ENCODE data around the gene GSAP.

The GSAP gene

DNA sequence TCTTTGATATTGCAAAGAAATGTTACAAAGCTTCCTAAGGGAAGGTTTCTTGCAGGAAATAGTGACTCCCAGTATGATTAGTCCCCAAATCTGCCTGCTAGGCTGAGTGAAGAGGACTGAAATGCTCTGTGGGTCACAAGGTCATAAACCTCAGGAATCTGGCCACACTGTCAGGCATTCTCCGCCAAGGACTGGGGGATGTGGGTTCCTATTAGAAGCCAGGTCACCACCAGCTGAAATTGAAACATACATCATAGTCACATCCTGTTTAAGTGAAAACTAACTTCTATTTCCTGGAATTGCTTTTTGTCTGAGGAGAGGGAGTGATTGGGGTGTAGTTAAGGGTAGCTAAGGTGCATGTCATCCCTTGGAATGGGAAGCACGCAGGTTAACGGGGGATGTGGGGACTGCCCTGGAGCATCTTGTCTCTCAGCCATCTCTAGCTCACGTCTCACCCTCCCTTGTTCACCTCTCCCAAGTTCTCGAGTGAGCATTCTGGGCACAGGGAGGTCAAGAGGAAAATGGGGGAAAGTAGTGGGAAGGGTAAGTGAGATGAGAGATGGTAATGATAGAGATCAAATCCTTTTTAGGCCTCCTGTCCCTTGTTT, 12.0 kb upstream of the GSAP start:
- no peak overlapping the region for H2AFZ ChIP-seq (ENCODE audit: low read depth, low read length, severe bottlenecking)
- no peaks in the 10 kb centered on the region for H3K36me3 ChIP-seq (ENCODE audit: low read length)
- no peaks in the 10 kb centered on the region for H3K27me3 ChIP-seq (ENCODE audit: low read length)
- H3K9ac ChIP-seq (ENCODE audit: low read length): no peak overlapping the region
- no peaks in the 10 kb centered on the region for H3K9me2 ChIP-seq (replicated peaks; ENCODE audit: insufficient read depth, low read length)
- no peaks in the 10 kb centered on the region for H3K9me3 ChIP-seq (ENCODE audit: insufficient read depth, low read length)
- H3K79me2 ChIP-seq (ENCODE audit: insufficient read depth, low read length): no peaks in the 10 kb centered on the region
- H4K20me1 ChIP-seq (ENCODE audit: low read depth, low read length): no peaks in the 10 kb centered on the region
- no peaks in the 10 kb centered on the region for H3F3A ChIP-seq (ENCODE audit: insufficient read depth)
- no peak overlapping the region for H3K27ac ChIP-seq (ENCODE audit: low read depth, low read length)
- TF ChIP-seq, protein P1, sequence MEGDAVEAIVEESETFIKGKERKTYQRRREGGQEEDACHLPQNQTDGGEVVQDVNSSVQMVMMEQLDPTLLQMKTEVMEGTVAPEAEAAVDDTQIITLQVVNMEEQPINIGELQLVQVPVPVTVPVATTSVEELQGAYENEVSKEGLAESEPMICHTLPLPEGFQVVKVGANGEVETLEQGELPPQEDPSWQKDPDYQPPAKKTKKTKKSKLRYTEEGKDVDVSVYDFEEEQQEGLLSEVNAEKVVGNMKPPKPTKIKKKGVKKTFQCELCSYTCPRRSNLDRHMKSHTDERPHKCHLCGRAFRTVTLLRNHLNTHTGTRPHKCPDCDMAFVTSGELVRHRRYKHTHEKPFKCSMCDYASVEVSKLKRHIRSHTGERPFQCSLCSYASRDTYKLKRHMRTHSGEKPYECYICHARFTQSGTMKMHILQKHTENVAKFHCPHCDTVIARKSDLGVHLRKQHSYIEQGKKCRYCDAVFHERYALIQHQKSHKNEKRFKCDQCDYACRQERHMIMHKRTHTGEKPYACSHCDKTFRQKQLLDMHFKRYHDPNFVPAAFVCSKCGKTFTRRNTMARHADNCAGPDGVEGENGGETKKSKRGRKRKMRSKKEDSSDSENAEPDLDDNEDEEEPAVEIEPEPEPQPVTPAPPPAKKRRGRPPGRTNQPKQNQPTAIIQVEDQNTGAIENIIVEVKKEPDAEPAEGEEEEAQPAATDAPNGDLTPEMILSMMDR (IDR thresholded peaks at IDR 0.05; ENCODE audit: insufficient read depth, low read length, poor library complexity, severe bottlenecking): no peak
- TF ChIP-seq EZH2phosphoT487 (conservative IDR thresholded peaks at IDR 0.05; ENCODE audit: low read length): no peak
- H3K4me3 ChIP-seq (ENCODE audit: insufficient read depth, low read length, poor library complexity, severe bottlenecking): no peak overlapping the region
- H3K4me2 ChIP-seq (ENCODE audit: low read depth, low read length, poor library complexity, severe bottlenecking): no peak overlapping the region

- H3F3A ChIP-seq (ENCODE audit: insufficient read depth): no peaks in the 10 kb centered on the region
- H3K9me2 ChIP-seq (replicated peaks; ENCODE audit: insufficient read depth, low read length): no peaks in the 10 kb centered on the region
- H3K9me3 ChIP-seq (ENCODE audit: insufficient read depth, low read length): no peaks in the 10 kb centered on the region
- no peak overlapping the region for H3K4me2 ChIP-seq (ENCODE audit: low read depth, low read length, poor library complexity, severe bottlenecking)
- H3K79me2 ChIP-seq (ENCODE audit: insufficient read depth, low read length): no peaks in the 10 kb centered on the region
- H2AFZ ChIP-seq (ENCODE audit: low read depth, low read length, severe bottlenecking): no peak overlapping the region
- no peaks in the 10 kb centered on the region for H3K27me3 ChIP-seq (ENCODE audit: low read length)
- no peaks in the 10 kb centered on the region for H3K36me3 ChIP-seq (ENCODE audit: low read length)
- no peak overlapping the region for H3K9ac ChIP-seq (ENCODE audit: low read length)
- H3K4me3 ChIP-seq (ENCODE audit: insufficient read depth, low read length, poor library complexity, severe bottlenecking): no peak overlapping the region
- no peak for TF ChIP-seq EZH2phosphoT487 (conservative IDR thresholded peaks at IDR 0.05; ENCODE audit: low read length)
- TF ChIP-seq, protein P1 (IDR thresholded peaks at IDR 0.05; ENCODE audit: insufficient read depth, low read length, poor library complexity, severe bottlenecking): no peak
- H3K27ac ChIP-seq (ENCODE audit: low read depth, low read length): no peak overlapping the region
- no peaks in the 10 kb centered on the region for H4K20me1 ChIP-seq (ENCODE audit: low read depth, low read length)
Measured at GRCh38 chr7:77426521-77427051, 10.4 kb upstream of the GSAP start.

DNA sequence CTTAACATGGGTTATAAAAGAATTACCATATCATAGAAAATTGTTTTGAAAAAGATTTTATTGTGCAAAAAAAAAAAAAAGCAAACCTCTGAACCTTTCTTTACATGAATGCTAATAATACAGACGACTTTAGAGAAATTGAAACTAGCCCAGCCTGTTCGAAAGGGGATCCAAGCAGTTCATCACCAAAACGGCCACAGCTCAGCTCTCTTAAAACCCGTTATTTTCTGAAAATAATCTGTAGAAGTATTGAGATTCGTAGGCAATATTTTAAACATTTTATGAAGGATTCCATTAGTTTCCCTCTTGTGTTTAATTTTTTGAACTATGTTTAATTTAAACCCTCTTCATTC, 9.9 kb upstream of the GSAP start:
- H3K27me3 ChIP-seq (ENCODE audit: low read length): no peaks in the 10 kb centered on the region
- no peaks in the 10 kb centered on the region for H3K9me2 ChIP-seq (replicated peaks; ENCODE audit: insufficient read depth, low read length)
- H3K36me3 ChIP-seq (ENCODE audit: low read length): no peaks in the 10 kb centered on the region
- H3K27ac ChIP-seq (ENCODE audit: low read depth, low read length): no peak overlapping the region
- no peaks in the 10 kb centered on the region for H4K20me1 ChIP-seq (ENCODE audit: low read depth, low read length)
- H3K4me3 ChIP-seq (ENCODE audit: insufficient read depth, low read length, poor library complexity, severe bottlenecking): no peak overlapping the region
- TF ChIP-seq EZH2phosphoT487 (conservative IDR thresholded peaks at IDR 0.05; ENCODE audit: low read length): no peak
- TF ChIP-seq, protein P1 (IDR thresholded peaks at IDR 0.05; ENCODE audit: insufficient read depth, low read length, poor library complexity, severe bottlenecking): no peak
- no peak overlapping the region for H3K9ac ChIP-seq (ENCODE audit: low read length)
- H3K79me2 ChIP-seq (ENCODE audit: insufficient read depth, low read length): no peaks in the 10 kb centered on the region
- no peak overlapping the region for H3K4me2 ChIP-seq (ENCODE audit: low read depth, low read length, poor library complexity, severe bottlenecking)
- no peaks in the 10 kb centered on the region for H3K9me3 ChIP-seq (ENCODE audit: insufficient read depth, low read length)
- H2AFZ ChIP-seq (ENCODE audit: low read depth, low read length, severe bottlenecking): no peak overlapping the region
- H3F3A ChIP-seq (ENCODE audit: insufficient read depth): no peaks in the 10 kb centered on the region

Measured in SU-DHL-6 (cell line).